ENCODE data around the gene EGFR.

Gene EGFR

DNA sequence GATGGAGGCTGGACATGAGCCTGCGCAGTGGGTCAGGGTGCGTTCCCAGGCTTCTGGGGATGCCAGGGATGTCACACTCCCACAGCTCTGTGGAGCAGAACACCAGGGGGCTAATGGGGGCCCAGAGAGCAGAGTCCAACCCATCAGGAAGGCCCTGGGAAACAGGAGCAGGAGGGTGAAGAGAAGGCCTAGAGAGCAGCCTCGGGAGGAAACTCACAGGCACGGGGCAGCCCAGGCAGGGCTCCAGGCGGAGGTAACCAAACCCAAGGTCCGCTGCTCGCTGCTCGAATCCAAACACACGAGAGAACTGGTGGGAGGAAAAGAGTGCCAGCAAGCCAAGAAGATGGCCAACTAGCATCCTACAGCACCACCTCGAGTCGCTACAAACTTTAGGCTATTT, 215.6 kb downstream of the EGFR start:
- DNase-seq: no peak

DNA sequence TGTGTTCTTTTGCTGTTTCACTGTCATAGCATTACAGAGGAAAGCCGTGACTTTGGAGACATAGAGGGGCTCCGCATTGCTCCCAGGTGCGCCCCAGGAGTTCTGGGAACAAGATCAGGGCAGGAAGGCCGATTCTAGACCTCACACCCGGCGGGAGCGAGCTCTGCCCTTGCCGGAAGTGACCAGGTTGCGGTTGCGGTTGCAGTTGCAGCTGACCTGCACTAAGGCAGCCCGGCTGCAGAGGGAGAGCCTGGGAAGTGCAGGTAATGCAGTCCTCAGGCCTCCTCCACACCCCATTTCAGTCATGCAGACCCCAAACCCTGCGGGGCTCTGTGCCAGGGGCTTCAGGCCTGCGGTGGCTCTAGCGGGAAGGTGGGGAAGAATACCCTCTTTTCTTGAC, 216.3 kb downstream of the EGFR start:
- DNase-seq: no peak

DNA sequence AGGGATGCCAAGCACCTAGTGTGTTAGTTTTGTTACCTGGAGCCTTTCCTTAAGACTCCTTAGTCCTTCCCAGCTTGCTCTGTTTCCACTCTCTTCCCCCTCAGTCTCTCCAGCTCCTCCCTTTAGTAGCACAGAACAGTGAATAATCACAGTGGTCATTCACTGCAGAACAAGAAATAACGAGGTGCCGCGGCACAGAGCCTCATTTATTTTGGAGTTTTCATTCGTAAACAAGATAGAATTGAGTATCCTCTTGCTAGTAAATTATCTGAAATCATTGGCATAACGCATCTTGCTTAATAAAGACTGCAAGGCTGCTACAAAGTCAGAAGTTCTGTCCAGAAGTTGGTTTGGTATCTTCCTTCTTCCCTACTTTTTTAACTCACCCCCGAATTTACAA, 217.0 kb downstream of the EGFR start:
- DNase-seq: no peak

DNA sequence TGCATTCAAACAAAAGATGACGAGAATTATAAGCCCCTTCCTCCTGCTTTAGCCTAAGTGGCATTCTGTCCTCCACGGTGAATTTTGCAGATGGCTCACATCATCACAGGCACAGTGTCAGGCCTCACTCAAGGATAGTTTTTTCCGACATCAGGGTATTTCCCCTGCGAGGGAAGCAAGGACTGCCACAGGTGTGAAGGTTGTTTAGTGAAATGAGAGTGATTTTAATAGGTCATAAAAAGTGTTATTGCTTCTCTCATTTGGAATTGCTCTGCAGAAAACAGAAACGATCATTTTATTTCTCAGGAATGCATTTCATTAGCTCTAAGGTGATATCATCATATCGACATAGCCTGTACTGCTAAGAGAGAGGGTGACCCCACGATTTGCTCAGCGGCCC, 217.7 kb downstream of the EGFR start:
- no peak for DNase-seq

- DNase-seq: no peak
Observed at GRCh38 chr7:55237156-55237893, 218.5 kb downstream of the EGFR start.

- no peak for DNase-seq
Observed at GRCh38 chr7:55239406-55239805, 220.6 kb downstream of the EGFR start.

DNA sequence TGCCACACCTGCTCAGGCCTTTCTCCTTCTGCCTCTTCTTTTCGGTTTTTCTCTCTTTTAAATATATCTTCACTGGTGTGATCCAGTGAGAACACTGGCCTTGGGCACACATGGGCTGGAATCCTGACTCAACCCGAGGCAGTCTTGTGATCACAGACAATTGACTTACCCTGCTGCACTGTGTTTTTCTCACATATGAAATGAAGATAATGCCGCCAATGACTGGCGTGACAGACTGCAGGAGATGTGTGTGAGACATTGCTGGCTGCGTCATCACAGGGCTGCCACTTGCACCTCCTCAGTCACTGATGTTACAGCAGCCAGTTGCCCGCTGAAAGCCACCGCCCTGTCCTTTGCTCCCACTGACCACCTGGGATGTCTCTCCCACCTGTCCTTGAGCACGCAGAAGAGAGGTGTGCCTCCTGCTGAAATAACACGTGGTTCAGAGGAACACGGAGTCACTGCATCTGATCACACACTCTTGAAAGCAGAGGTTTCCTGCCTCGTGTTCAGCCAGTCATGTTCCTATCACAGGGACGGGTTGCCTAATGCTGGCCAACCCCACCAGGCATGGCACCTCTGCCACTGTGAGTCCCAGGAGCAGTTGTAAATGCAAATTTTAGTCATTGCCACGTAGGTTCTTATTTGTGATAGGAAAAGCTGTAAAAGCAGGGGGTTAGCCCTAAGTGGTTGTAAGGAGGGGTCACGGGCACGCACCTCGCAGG, 221.8 kb downstream of the EGFR start:
- no peak for DNase-seq

DNA sequence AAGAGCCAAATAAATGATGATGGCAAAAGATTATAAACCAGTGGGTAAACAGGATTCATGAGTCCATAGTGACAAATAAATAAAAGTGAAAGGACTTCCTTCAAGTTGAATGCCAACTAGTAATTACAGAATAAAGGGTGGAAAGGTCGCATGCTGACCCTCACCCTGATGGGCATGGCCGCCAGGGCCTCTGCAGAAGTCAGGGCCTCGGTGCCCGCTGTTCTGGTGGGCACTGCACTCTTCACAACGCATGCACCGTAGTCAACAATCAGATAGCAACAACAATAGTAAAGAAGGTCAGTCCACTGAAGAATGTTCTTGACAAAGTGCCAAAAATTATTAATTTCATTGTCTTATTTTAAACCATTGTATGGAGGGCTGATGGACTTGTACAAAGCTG, 223.1 kb downstream of the EGFR start:
- DNase-seq: no peak

DNA sequence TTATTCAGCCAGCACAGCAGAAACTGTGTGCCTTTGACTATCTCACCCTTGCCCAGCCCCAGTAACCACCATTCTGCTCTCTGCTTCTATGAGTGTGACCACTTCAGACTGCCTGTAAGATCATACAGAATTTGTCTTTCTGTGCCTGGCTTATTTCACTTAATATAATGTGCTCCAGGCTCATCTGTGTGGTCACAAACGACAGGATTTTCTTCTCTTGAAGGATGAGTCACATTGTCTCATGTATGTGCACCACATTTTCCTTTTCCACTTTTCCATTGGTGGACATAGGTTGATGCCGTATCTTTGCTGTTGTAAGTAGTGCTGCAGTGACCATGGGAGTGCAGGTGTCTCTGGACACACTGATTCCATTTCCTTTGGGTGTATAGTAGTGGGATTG, 223.8 kb downstream of the EGFR start:
- DNase-seq: no peak

GRCh38 chr7:55244006-55244745, 225.4 kb downstream of the EGFR start:
- DNase-seq: no peak

- no peak for DNase-seq
Observed at GRCh38 chr7:55245271-55245723, 226.5 kb downstream of the EGFR start.

DNA sequence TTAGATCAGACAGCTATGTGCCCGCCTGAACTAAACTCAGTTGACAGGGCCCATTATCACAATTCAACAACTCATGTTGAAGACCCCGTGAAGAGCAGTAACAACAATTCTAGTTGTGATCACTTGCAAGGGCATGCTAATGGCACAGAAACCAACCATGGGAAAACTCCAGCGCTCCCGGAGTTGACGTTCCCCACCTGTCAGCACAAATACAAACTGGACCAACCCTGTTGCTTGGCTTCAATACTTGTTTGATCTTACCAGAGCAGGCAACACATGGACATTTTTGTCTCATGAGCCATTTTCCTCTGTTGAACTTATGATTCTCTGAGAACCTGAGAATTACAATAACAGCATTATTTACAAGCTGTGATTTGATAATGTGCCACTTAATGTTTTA, 227.4 kb downstream of the EGFR start:
- DNase-seq: no peak

DNA sequence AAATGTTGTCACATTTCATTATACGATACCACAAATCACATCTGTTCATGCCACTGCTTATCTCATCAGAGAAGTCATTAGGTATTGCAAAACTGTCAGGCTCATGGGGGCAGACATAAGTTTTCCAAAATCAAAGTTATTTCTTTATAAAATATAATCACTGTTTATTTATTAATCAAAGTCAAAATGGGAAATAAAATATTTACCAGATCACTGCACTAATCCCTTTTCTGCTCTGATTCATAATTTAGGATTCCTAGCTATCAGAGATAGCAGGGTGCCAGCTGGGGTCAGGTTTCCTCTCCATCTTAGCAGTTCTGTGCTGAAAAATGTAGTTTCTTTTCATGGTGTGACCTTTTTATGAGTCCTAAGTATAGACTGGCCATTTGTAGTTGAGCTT, 228.6 kb downstream of the EGFR start:
- no peak for DNase-seq

DNA sequence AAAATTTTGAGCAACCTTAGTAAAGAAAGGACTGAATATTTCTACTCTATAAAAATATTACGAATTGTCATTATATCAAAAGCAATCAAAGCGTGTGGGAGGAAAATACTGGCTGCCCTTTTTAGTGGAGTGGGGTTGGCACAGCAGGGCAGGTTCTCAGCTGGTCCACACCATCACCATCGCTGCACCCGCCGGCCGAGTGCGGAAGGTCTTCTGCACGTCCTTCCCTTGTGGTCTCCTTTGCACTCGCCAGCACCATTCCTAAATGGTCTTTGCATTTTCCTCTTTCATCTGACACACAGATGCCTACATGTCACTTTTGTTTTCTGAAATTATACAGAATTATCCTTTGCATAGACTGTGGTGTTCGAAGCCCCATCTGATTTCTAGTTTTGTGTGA, 229.7 kb downstream of the EGFR start:
- DNase-seq: no peak

DNA sequence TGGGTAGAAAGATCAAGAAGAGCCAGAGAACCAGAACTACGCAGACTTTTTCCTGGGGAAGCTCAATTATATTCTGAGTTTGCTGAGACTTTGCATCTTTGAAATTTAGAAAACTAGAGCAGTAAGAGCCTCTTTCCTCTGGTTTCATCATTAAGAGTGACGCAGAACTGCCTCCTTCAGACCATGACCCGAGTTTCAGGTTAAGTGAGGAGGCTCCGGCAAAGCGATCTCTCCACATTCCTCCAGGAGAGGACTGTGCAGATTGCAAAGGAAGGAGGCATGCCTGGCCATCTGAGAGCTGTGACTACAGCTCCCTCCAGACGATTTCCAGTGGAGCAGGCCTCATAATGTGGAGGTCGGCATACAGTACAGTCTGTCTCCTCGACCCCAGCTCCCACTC, 230.5 kb downstream of the EGFR start:
- no peak for DNase-seq

GRCh38 chr7:55250313-55250712, 231.5 kb downstream of the EGFR start:
- DNase-seq: no peak

- DNase-seq: no peak
Observed at GRCh38 chr7:55251313-55251712, 232.5 kb downstream of the EGFR start.

GRCh38 chr7:55251911-55252310, 233.1 kb downstream of the EGFR start:
- no peak for DNase-seq

- DNase-seq: no peak
Observed at GRCh38 chr7:55252386-55252785, 233.6 kb downstream of the EGFR start.

DNA sequence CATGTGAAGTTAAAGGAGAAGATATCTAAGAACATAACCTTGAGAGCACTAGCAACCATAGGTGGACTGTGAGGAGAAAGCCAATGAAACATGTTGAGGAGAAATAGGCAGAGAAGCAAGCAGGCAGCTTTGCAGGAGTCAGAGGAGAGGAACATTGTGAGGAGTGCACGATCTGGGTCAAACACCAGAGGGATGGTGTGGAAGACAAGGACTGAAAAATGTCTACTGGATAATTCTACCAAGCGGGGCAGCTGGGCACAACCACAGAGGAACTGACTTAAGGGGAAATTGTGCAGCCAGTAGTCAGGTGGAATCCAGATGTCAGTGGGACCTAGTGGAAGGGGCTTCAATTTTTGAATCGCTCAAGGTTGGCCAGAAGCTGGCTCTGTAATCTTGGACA, 234.4 kb downstream of the EGFR start:
- no peak for DNase-seq

DNA sequence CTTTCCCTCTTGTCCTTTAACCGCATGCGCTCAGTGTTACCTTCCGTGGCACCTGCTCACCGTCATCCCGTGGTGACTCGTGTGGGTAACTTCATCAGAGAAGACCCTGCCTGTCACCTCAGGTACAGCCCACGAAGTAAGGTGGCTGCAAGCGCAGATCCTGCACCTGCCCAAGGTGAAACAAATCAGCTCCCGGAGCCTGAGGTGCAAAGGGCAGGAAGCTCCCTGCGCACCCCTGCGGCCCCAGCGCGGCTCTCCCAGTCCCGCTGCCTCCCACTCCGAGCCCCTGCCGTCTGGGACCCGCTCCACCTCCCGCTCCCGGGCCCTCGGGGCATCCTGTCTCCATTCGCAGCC, 235.4 kb downstream of the EGFR start:
- no peak for DNase-seq

- DNase-seq: peak; percentile 67
Observed at GRCh38 chr7:55254596-55255495, 236.0 kb downstream of the EGFR start.
